Skeletal muscle tissue (tissue), 4 donors: Measurements from ENCODE around the gene IL1RAP. TPM values are rescaled to one million over a fixed set of nuclear protein-coding genes. Genes with fewer than 3 reads are reported as not detected.

Source experiments
- H3K27ac ChIP-seq: one replicate; pipeline ENCODE4 v1.7.0; 2013; ENCODE audit warnings: mild to moderate bottlenecking, low read depth, low read length, inconsistent platforms
- H3K27me3 ChIP-seq, 3 donors: one replicate each; pipeline ENCODE4 v1.7.0; 2013; ENCODE audit warnings: low read length in 3 of 3; ENCODE audit not compliant: control insufficient read depth in 3 of 3, insufficient read depth in 3 of 3
- H3K36me3 ChIP-seq, 3 donors: one replicate each; pipeline ENCODE4 v1.7.0; 2013; ENCODE audit warnings: low read length in 3 of 3; ENCODE audit not compliant: control insufficient read depth in 3 of 3, insufficient read depth in 3 of 3
- H3K4me1 ChIP-seq, 3 donors: one replicate each; pipeline ENCODE4 v1.7.0; 2013; ENCODE audit warnings: low read length in 3 of 3, mild to moderate bottlenecking in 3 of 3; ENCODE audit not compliant: control insufficient read depth in 3 of 3, insufficient read depth in 3 of 3
- H3K4me3 ChIP-seq, 3 donors: one replicate each; pipeline ENCODE4 v1.7.0; 2013; ENCODE audit warnings: low read length in 3 of 3
- H3K9ac ChIP-seq, 3 donors: one replicate each; pipeline ENCODE4 v1.7.0; 2013; ENCODE audit warnings: low read length in 3 of 3, mild to moderate bottlenecking in 3 of 3, moderate library complexity in 2 of 3, low read depth in 1 of 3
- H3K9me3 ChIP-seq, 3 donors: one replicate each; pipeline ENCODE4 v1.7.0; 2013; ENCODE audit warnings: low read length in 3 of 3; ENCODE audit not compliant: control insufficient read depth in 3 of 3
- total RNA-seq: library from RNA; depleted of rRNA; stranded (reverse); fragments of >200 nt; gene quantifications from one replicate; pipeline ENCODE4 v1.2.3, GENCODE V29; 2014
- donor health status: Osteomylitis.

IL1RAP gene
- total RNA-seq, 1 donor from 2014 or later = 10.4 TPM

- peaks cover 0 to 8% (median 0%) of the 10 kb centered on the region in 3 donors for H3K4me1 ChIP-seq
- H3K4me3 ChIP-seq = no peak overlapping the region
- H3K27ac ChIP-seq = no peak overlapping the region
- no peaks in the 10 kb centered on the region for H3K36me3 ChIP-seq
- no peaks in the 10 kb centered on the region for H3K9me3 ChIP-seq
- H3K27me3 ChIP-seq = no peaks in the 10 kb centered on the region
- H3K9ac ChIP-seq = no peak overlapping the region
These were observed 68.8 kb downstream of the IL1RAP start for GRCh38 chr3:190582667-190583066.

DNA sequence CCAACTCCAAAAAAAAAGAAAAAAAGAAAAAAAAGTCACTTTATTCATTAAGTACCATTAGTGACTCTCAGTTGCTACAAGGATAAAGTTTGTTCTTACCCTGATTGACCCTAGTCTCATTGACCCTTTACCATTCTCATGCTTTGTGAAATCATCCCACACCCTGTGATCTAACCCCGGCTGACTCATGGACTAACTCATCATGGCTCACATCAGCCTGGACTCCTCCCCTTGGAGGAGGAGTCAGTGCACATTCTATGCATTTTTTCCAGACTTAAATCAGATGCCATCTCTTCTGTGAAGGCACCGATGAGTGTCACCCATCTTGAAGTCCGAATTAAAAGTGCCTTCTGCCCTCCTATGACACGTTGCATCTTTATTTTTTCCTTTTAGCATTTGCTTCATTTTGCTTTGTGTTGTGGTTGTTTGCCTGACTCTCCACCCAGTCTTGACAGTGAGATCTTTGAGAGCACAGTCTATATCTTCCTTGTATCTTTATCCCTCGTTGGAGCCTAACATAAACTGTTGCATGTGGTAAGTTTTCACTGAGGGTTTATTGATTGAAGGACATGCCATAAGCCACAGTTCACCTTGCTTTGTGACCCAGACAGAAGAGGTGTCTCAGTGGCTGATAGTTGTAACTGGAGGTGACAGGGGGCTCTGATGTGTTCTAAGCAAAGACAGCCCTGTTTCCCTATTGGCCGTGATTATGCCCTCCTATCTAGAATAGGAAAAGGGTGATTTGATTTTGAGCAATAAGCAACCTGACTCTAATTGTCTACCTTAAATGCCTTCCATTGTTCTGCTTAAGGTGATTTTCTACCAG lies 72.1 kb downstream of the IL1RAP start:
- Histone ChIP-seq H3K9ac (no peak overlapping the region), H3K4me1 (peaks cover 0 to 8% (median 0%) of the 10 kb centered on the region in 3 donors), H3K9me3 (no peaks in the 10 kb centered on the region), H3K27ac (no peak overlapping the region), H3K36me3 (no peaks in the 10 kb centered on the region), H3K27me3 (no peaks in the 10 kb centered on the region), H3K4me3 (no peak overlapping the region)

- no peak overlapping the region for H3K27ac ChIP-seq
- peaks cover 0 to 8% (median 0%) of the 10 kb centered on the region in 3 donors for H3K4me1 ChIP-seq
- H3K36me3 ChIP-seq = no peaks in the 10 kb centered on the region
- no peak overlapping the region for H3K4me3 ChIP-seq
- no peaks in the 10 kb centered on the region for H3K27me3 ChIP-seq
- H3K9ac ChIP-seq = no peak overlapping the region
- H3K9me3 ChIP-seq = no peaks in the 10 kb centered on the region
These were observed 72.7 kb downstream of the IL1RAP start for GRCh38 chr3:190586631-190587011.

DNA sequence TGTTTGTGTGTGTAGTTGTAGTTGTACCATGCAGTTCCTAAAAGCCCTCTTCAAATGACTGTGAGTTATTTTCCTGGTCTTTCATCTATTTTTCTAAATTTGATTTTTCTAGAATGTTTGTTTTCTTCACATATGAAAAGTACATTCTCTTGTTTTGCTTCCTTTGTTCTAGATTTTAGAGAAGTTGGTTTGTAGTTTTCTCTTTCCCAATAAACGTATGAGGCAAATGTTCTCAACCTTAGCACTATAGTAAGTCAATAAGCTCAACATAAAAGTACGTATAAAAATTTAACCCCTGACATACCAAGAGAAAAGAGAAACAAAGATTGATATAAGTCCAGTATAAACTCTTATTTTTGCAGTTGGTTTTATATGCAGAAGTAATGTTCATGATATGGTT lies 74.7 kb downstream of the IL1RAP start:
- Histone ChIP-seq H3K27me3 (no peaks in the 10 kb centered on the region), H3K9ac (no peak overlapping the region), H3K9me3 (no peaks in the 10 kb centered on the region), H3K4me1 (peaks cover 0 to 8% (median 0%) of the 10 kb centered on the region in 3 donors), H3K27ac (no peak overlapping the region), H3K36me3 (no peaks in the 10 kb centered on the region), H3K4me3 (no peak overlapping the region)

GRCh38 chr3:190589326-190589725 lies 75.4 kb downstream of the IL1RAP start:
- H3K27me3 ChIP-seq = no peaks in the 10 kb centered on the region
- H3K9ac ChIP-seq = no peak overlapping the region
- no peaks in the 10 kb centered on the region for H3K36me3 ChIP-seq
- no peak overlapping the region for H3K27ac ChIP-seq
- H3K4me1 ChIP-seq = peaks cover 0 to 8% (median 0%) of the 10 kb centered on the region in 3 donors
- H3K9me3 ChIP-seq = no peaks in the 10 kb centered on the region
- no peak overlapping the region for H3K4me3 ChIP-seq

DNA sequence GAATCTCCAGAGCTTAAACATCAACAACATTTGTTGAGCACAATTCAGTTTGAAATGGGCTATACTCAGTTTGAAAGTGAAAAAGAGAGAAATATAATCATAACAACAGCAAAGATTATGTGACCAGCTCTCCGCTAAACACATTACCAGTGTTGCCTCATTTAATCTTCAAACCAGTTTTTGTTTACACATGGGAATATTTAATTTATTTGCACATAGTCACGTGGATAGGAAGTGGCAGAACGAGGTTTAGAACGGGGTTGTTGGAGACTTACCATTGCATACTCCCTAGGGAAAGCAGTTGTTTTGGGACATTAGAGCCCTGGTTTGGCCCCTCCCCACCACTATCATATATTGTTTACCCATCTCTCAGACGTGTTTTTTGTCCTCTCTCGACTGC lies 77.2 kb downstream of the IL1RAP start:
- Histone ChIP-seq H3K9ac (no peak overlapping the region), H3K27ac (no peak overlapping the region), H3K9me3 (no peaks in the 10 kb centered on the region), H3K36me3 (no peaks in the 10 kb centered on the region), H3K27me3 (no peaks in the 10 kb centered on the region), H3K4me1 (peaks cover 0 to 3% (median 0%) of the 10 kb centered on the region in 3 donors), H3K4me3 (no peak overlapping the region)

GRCh38 chr3:190593075-190593474 lies 79.2 kb downstream of the IL1RAP start:
- Histone ChIP-seq H3K4me3 (no peak overlapping the region), H3K36me3 (no peaks in the 10 kb centered on the region), H3K4me1 (no peaks in the 10 kb centered on the region), H3K27ac (no peak overlapping the region), H3K27me3 (no peaks in the 10 kb centered on the region), H3K9me3 (no peaks in the 10 kb centered on the region), H3K9ac (no peak overlapping the region)

- no peaks in the 10 kb centered on the region for H3K27me3 ChIP-seq
- no peak overlapping the region for H3K27ac ChIP-seq
- no peaks in the 10 kb centered on the region for H3K9me3 ChIP-seq
- H3K36me3 ChIP-seq = no peaks in the 10 kb centered on the region
- H3K9ac ChIP-seq = no peak overlapping the region
- H3K4me3 ChIP-seq = no peak overlapping the region
- no peaks in the 10 kb centered on the region for H3K4me1 ChIP-seq
These were observed 80.3 kb downstream of the IL1RAP start for GRCh38 chr3:190594171-190594570.

DNA sequence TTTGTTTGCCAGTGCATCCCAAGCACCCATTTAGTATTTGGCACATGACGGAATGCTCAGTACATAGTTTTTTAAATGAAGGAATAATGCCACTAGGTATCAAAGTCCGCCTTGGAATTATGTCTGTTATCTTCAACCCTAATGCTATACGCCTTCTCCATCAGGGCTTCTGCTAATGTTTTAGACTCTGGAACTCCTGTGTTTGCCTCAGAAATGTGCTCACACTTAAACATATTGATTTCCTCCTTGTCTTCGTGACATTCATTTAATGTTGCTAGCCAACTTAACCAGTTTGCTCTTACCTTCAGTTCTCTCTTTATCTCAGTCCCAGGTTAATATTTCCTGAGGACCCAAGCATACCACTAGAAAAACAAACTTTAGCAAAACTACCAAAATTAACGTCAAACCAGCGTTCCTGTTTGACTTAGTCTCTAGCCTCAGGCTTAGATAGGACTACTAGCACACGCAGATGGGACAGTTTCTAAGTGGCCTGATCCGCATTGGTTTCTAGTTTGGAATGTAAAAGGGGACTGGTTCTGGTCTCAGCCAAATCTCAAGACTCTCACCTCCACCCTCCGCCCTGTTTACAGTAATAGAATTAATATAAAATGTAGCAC lies 81.4 kb downstream of the IL1RAP start:
- Histone ChIP-seq H3K9ac (no peak overlapping the region), H3K27me3 (no peaks in the 10 kb centered on the region), H3K4me3 (no peak overlapping the region), H3K9me3 (no peaks in the 10 kb centered on the region), H3K27ac (no peak overlapping the region), H3K36me3 (no peaks in the 10 kb centered on the region), H3K4me1 (no peaks in the 10 kb centered on the region)

DNA sequence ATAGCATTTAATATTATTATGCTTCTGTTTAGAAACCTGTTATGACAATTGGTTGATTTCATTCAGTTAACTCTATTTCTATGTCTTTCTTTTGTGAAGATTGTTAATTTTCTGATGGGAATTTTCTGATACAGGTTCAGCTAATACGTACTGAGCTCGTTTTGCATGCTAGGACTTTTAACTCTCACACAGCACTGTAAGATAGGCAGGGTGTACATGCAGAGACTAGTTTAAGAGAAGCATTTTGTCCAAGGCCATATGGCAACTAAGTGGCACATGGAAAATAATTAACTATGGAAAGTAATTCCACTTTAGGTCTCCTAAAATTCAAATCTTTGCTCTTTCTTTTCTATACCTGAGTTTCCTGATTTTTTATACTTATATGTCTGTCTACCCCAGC lies 81.9 kb downstream of the IL1RAP start:
- no peaks in the 10 kb centered on the region for H3K27me3 ChIP-seq
- H3K9me3 ChIP-seq = no peaks in the 10 kb centered on the region
- H3K36me3 ChIP-seq = no peaks in the 10 kb centered on the region
- no peak overlapping the region for H3K27ac ChIP-seq
- H3K4me3 ChIP-seq = no peak overlapping the region
- H3K4me1 ChIP-seq = no peaks in the 10 kb centered on the region
- no peak overlapping the region for H3K9ac ChIP-seq
